ENCODE data around the gene PLEKHA3.
"Not testable (repeated sequence)": the region's sequence is repeated elsewhere in the genome, so short reads cannot be mapped to it uniquely, and the experiment has no call there.

Gene PLEKHA3

GRCh38 chr2:178523596-178524134 is 43.4 kb downstream of the PLEKHA3 start:
- no peak for DNase-seq (ENCODE audit: low read depth, low spot score)

- DNase-seq (ENCODE audit: low read depth, low spot score), result not testable (repeated sequence)
Observed at GRCh38 chr2:178525010-178525409, 44.8 kb downstream of the PLEKHA3 start.

- not testable (repeated sequence) for DNase-seq (ENCODE audit: low read depth, low spot score)
Observed at GRCh38 chr2:178525460-178525859, 45.2 kb downstream of the PLEKHA3 start.

DNA sequence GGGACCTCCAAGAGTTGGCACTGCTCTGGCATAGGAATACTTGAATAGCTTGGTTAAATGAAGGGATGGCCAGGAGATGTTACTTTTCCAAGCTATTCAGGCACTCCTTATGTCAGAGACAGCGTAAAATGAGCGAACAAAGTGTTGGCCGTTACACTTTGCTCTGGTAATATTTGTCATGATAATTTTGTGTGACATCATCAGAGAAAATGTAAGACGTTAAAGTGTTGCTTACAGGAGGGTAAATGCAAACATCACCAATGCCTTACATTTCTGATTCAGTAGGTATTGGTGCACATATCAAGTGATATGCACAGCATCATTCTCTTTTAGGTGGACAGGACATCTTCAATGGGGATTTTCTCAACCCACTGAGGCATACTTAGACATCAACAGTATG is 46.0 kb downstream of the PLEKHA3 start:
- no peak for DNase-seq (ENCODE audit: low read depth, low spot score)

DNA sequence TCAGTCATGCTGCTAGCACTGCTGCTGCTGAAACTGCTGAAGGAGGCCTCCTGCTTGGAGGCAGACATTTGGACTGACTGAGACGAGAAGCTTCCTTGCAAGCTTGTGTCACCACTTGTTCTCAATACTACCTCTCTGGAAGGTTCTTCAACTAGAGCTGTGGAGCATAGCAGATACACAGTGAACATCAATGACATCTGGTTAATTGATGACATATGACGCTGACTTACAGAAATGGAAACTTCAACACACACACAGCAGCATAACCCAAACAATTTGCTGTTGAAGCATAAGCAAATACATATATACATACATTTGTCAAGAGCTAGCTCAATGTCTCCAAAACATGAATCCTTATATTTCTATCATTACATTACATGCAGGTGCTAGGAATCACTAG is 47.3 kb downstream of the PLEKHA3 start:
- DNase-seq (ENCODE audit: low read depth, low spot score), result no peak

DNA sequence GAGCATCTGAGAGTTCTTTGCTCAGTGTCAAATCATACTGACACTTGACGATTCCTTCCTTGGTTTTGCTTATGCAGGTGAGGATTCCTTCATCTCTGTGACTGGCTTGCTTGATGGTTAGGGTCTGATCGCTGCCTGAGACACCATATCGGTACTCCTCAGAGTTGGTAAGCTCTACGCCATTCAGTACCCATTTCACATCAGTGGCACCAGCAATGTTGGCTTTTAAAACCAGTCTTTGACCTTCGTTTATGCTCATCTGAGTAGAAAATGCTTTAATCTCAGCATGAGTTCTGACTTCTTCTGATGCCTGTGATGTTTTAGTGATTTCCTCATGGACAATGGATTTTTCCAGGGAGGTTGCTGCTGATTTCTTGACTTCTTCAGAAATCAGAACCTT is 48.4 kb downstream of the PLEKHA3 start:
- no peak for DNase-seq (ENCODE audit: low read depth, low spot score)

- no peak for DNase-seq (ENCODE audit: low read depth, low spot score)
Observed at GRCh38 chr2:178529194-178529593, 48.9 kb downstream of the PLEKHA3 start.

DNA sequence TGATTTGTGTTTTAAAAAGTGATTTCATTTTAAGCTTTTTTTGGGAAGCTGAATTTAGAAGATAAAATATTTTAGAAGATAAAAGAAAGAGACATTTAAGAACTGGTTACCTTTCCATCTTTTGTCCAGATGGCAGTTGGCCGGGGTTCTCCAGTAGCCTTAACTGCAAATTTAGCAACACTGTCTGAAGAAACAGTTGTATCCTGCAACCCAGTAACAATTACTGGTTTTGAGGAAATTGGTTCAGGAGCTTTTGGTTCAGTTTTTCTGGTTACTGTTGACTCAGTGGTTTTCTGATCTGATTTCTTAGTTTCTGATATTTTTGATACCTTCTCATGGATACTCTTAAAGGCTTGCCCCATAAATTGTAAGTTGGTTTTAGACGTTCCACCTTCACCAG is 49.9 kb downstream of the PLEKHA3 start:
- DNase-seq (ENCODE audit: low read depth, low spot score), result no peak

- DNase-seq (ENCODE audit: low read depth, low spot score), result no peak
Observed at GRCh38 chr2:178530625-178531142, 50.4 kb downstream of the PLEKHA3 start.

DNA sequence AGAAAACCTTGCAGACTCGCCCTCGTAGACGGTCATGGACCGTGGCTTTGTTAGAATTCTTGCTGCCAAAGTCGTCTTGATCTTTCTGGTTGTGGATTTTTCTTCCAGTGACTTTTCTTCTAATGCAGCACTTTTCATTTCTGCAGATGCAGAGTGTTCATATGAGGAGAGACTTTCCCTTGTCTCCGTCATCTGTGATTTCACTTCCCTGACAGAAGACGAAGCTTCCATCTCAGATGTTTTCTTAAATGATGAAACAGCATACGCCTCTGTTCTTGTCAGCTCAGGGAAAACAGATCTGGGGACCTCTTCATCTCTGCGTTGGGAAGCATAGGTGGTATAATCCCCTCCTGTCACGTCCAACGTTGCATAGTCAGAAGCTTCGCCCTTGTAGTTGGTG is 50.9 kb downstream of the PLEKHA3 start:
- DNase-seq (ENCODE audit: low read depth, low spot score), result no peak

DNA sequence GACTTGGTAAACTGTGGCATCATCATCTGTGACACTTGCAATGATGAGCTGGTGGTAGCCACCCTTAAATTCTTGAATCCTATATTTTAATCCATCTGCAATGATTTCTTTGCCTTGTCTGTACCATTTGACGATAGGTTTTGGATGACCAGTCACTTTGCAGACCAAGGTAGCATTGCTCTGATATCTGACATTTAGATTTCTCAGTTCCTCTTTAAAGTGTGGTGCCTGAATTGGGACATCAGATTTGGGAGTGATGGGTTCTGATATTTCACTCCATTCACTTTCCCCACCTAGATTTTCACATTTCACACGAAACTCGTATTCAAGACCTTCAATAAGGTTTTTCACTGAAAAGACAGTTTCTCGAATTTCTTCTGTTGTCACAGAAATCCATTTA is 55.8 kb downstream of the PLEKHA3 start:
- no peak for DNase-seq (ENCODE audit: low read depth, low spot score)

DNA sequence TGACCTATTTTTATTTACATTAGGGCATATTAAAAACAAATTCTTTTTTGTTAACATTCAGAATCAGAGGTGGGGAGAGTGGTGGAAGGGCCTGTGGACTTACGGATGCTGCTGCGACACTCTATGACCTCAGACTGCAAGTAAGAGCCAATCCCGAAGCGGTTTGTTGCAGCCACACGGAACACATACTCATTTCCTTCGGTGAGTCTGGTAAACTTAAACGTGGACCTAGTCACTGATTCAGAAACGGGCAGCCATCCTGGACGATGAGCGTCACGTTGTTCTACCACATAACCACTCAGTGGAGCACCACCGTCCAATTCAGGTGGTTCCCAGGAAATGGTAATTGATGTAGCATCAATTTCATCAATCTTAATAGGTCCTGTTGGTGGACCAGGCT is 61.9 kb downstream of the PLEKHA3 start:
- DNase-seq (ENCODE audit: low read depth, low spot score), result no peak

DNA sequence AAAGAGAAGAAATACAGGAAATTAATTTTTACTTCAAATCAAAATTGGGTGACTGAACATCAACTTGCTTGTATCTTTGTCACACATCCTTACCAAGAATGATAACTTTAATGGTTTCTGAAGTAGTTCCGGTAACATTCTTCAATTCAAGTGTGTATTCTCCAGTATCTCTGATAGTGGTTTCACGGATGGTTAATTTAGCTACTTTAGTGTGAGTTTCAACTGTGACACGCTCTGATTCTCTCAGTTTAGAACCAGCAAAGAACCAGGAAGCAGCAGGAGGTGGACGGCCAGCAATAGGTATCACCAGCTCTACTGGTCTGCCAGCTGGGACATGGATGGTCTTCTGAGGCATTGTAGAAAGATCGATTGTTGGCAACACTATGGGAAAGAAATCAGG is 62.3 kb downstream of the PLEKHA3 start:
- no peak for DNase-seq (ENCODE audit: low read depth, low spot score)

GRCh38 chr2:178550352-178550751 is 70.1 kb downstream of the PLEKHA3 start:
- DNase-seq (ENCODE audit: low read depth, low spot score), result no peak

DNA sequence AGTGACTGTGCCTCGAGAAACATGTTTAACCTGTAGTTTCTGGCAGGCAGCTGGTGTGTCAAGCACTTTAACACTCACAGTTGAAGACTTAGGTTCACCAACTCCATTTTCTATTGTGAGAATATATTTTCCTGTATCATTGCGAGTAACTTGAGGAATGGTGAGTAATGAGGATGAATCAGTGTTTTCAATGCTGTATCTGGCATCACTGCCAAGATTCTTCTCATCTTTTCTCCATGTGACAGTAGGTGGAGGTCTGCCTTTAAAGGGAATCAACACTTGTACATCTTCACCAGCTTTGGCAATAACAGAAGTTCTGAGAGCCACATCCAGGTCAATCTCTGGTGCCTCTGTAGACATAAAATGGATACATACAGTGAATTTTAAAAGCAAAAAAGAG is 72.8 kb downstream of the PLEKHA3 start:
- no peak for DNase-seq (ENCODE audit: low read depth, low spot score)

Data from activated CD4-positive, CD25-positive, alpha-beta regulatory T cell treated with anti-CD3 and anti-CD28 coated beads, Interleukin-2, amount 50 U/mL, for 16 hours (primary cell).